Adrenal gland (tissue), 5 donors: ENCODE results near the gene CFAP69.

Experiments used
- POLR2A ChIP-seq, 2 donors: fragments of 450-650 bp; IDR thresholded peaks; one replicate each; pipeline ENCODE4 v1.6.1; 2017; ENCODE audit warnings: antibody characterized with exemption in 2 of 2, mild to moderate bottlenecking in 2 of 2, moderate library complexity in 1 of 2
- TF ChIP-seq, protein P1 (sequence below), 6 experiments: fragments of 450-650 bp in 4 of 6; fragments of 200-600 bp in 2 of 6; sonication (generic) in 1 of 6; IDR thresholded peaks; 1 replicate in 5 of 6; 2 replicates in 1 of 6; pipeline versions ENCODE4 v1.5.1 to v1.8.0; 2016 to 2021; ENCODE audit warnings: antibody characterized with exemption in 6 of 6, mild to moderate bottlenecking in 2 of 6, moderate library complexity in 1 of 6
- donor health status: DM: no; HTN: no; CAD: no.

DNA sequence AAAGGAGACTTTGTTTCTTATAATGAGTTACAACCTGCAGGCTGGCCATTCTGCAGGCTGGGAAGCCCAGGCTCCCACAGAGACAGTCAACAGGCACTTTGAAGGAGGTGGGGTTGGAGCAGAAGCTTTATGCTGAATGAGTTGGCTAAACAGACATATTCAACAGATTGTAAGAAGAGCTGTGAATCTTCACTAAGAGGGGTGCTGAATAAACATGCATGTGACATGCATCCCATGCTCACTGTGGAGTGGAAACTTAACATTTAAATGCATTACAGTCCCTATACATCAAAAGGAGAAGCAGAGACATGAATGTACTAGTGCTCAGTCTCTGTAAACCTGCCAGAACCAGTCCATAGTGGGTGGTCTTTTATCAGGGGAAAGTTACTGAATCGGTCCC, 1.4 kb upstream of the CFAP69 start:
- TF ChIP-seq, protein P1, sequence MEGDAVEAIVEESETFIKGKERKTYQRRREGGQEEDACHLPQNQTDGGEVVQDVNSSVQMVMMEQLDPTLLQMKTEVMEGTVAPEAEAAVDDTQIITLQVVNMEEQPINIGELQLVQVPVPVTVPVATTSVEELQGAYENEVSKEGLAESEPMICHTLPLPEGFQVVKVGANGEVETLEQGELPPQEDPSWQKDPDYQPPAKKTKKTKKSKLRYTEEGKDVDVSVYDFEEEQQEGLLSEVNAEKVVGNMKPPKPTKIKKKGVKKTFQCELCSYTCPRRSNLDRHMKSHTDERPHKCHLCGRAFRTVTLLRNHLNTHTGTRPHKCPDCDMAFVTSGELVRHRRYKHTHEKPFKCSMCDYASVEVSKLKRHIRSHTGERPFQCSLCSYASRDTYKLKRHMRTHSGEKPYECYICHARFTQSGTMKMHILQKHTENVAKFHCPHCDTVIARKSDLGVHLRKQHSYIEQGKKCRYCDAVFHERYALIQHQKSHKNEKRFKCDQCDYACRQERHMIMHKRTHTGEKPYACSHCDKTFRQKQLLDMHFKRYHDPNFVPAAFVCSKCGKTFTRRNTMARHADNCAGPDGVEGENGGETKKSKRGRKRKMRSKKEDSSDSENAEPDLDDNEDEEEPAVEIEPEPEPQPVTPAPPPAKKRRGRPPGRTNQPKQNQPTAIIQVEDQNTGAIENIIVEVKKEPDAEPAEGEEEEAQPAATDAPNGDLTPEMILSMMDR (IDR thresholded peaks at IDR 0.05): no peak
- no peak for TF ChIP-seq POLR2A (IDR thresholded peaks at IDR 0.05)
